ENCODE measurements around the gene RICTOR. TPM values are rescaled to one million over a fixed set of nuclear protein-coding genes. Genes with fewer than 3 reads are reported as not detected.

Gene RICTOR
- polyA plus RNA-seq, 2 of the 4 experiments (the other 2 are of a cell fraction) = 6.5 to 28.5 TPM

- ATAC-seq = no peak
- ChIA-PET CTCF (interaction anchor here (1.3 kb wide), 1 partner anchor 15 kb away, joined by 3 read pairs; no protein-coding TSS in a partner anchor), POLR2A (no interaction called here)
Observed at GRCh38 chr5:38936269-38936668, 137.9 kb downstream of the RICTOR start.

DNA sequence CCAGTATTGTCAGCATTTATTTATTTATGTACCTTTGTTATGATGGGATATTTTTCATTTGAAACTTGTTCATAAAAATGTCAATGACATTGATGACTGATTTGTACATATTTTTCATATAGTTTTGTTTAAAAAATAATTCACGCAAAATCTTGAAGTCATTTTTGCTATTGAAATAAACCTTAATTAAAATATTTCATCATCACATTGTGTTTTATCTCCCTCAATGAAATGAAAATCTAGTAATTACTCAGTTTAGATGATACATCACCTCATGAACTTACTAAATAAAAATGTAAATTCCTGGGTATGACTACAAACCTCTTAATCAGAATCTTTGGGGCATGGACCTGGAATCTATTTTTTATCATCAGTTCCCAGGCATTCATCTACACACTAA, 138.8 kb downstream of the RICTOR start:
- FAIRE-seq = no peak
- no peak for DNase-seq (ENCODE audit: low read depth in 1 of 2, low spot score in 1 of 2)
- Histone ChIP-seq H3K4me3 (no peak overlapping the region), H3K9me3 (no peaks in the 10 kb centered on the region), H3K27ac (no peak overlapping the region), H3K4me1 (no peaks in the 10 kb centered on the region), H3K4me2 (no peak overlapping the region)
- POLR2A ChIA-PET = no interaction called here
- 94% methylated on average over 1 of the region's 1 CpG for WGBS (ENCODE audit: missing lambda C conversion rate)
- ATAC-seq = no peak
- TF ChIP-seq CBX8 (IDR thresholded peaks at IDR 0.05) = no peak
- no peak for TF ChIP-seq BHLHE40 (IDR thresholded peaks at IDR 0.05; ENCODE audit: low read depth, low read length)
- TF ChIP-seq EHMT2 (IDR thresholded peaks at IDR 0.05; ENCODE audit: low read depth) = no peak
- no peak for TF ChIP-seq RARB (CRISPR knock-in tag; IDR thresholded peaks at IDR 0.05)
- TF ChIP-seq, protein P1, sequence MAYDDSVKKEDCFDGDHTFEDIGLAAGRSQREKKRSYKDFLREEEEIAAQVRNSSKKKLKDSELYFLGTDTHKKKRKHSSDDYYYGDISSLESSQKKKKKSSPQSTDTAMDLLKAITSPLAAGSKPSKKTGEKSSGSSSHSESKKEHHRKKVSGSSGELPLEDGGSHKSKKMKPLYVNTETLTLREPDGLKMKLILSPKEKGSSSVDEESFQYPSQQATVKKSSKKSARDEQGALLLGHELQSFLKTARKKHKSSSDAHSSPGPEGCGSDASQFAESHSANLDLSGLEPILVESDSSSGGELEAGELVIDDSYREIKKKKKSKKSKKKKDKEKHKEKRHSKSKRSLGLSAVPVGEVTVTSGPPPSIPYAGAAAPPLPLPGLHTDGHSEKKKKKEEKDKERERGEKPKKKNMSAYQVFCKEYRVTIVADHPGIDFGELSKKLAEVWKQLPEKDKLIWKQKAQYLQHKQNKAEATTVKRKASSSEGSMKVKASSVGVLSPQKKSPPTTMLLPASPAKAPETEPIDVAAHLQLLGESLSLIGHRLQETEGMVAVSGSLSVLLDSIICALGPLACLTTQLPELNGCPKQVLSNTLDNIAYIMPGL (CRISPR knock-in tag; IDR thresholded peaks at IDR 0.05; ENCODE audit: borderline replicate concordance) = no peak
- TF ChIP-seq HOXB5 (CRISPR knock-in tag; IDR thresholded peaks at IDR 0.05) = no peak
- TF ChIP-seq JUNB (IDR thresholded peaks at IDR 0.05) = no peak
- TF ChIP-seq KDM5A (IDR thresholded peaks at IDR 0.05) = no peak
- TF ChIP-seq ZC3H11A (IDR thresholded peaks at IDR 0.05) = no peak
- no peak for TF ChIP-seq ATOH8 (CRISPR knock-in tag; IDR thresholded peaks at IDR 0.05; ENCODE audit: low read depth)
- no peak for TF ChIP-seq MAX (IDR thresholded peaks at IDR 0.05)
- TF ChIP-seq RCOR1 (IDR thresholded peaks at IDR 0.05; ENCODE audit: low read depth, low read length) = no peak
- no peak for TF ChIP-seq TFCP2L1 (CRISPR knock-in tag; IDR thresholded peaks at IDR 0.05)
- no peak for TF ChIP-seq KDM1A (IDR thresholded peaks at IDR 0.05; ENCODE audit: low read depth)
- no peak for TF ChIP-seq MYC (IDR thresholded peaks at IDR 0.05; ENCODE audit: borderline replicate concordance, low read length)
- TF ChIP-seq CTCF (IDR thresholded peaks at IDR 0.05) = no peak
- TF ChIP-seq TP53 (CRISPR knock-in tag; IDR thresholded peaks at IDR 0.05) = no peak
- no peak for TF ChIP-seq NPAS2 (CRISPR knock-in tag; IDR thresholded peaks at IDR 0.05; ENCODE audit: borderline replicate concordance)
- TF ChIP-seq NR3C1 (IDR thresholded peaks at IDR 0.05) = no peak
- no peak for TF ChIP-seq HDAC2 (IDR thresholded peaks at IDR 0.05)
- CTCF ChIA-PET = no interaction called here

More at GRCh38 chr5:38936269-38936668, 137.9 kb downstream of the RICTOR start:
- no peaks in the 10 kb centered on the region for H3K9me3 ChIP-seq
- no peak for DNase-seq (ENCODE audit: low read depth in 1 of 2, low spot score in 1 of 2)
- TF ChIP-seq HOXB13 (CRISPR knock-in tag; IDR thresholded peaks at IDR 0.05; ENCODE audit: low read depth) (no peak), HDAC2 (IDR thresholded peaks at IDR 0.05) (no peak), POLR2A (IDR thresholded peaks at IDR 0.05; ENCODE audit: low read length) (0 out of 2 replicates have a peak, but pooled peaks have one; percentile 7), FOXS1 (CRISPR knock-in tag; IDR thresholded peaks at IDR 0.05) (no peak), TP53 (CRISPR knock-in tag; IDR thresholded peaks at IDR 0.05) (no peak), JUN (IDR thresholded peaks at IDR 0.05) (no peak)
- TF ChIP-seq, protein P1 (CRISPR knock-in tag; IDR thresholded peaks at IDR 0.05; ENCODE audit: borderline replicate concordance) = no peak
- TF ChIP-seq, protein P2, sequence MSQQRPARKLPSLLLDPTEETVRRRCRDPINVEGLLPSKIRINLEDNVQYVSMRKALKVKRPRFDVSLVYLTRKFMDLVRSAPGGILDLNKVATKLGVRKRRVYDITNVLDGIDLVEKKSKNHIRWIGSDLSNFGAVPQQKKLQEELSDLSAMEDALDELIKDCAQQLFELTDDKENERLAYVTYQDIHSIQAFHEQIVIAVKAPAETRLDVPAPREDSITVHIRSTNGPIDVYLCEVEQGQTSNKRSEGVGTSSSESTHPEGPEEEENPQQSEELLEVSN (IDR thresholded peaks at IDR 0.05; ENCODE audit: borderline replicate concordance, low read depth) = no peak
- no peak overlapping the region for H3K4me3 ChIP-seq
- FAIRE-seq = no peak
- no peaks in the 10 kb centered on the region for H3K4me1 ChIP-seq
- no peak overlapping the region for H3K4me2 ChIP-seq
- WGBS (ENCODE audit: missing lambda C conversion rate) = 91% methylated on average over 6 of the region's 6 CpGs
- H3K27ac ChIP-seq = no peak overlapping the region
